Measurements from ENCODE around the gene TAS2R40.
"Not testable (repeated sequence)": the region's sequence is repeated elsewhere in the genome, so short reads cannot be mapped to it uniquely, and the experiment has no call there.

Gene TAS2R40

DNA sequence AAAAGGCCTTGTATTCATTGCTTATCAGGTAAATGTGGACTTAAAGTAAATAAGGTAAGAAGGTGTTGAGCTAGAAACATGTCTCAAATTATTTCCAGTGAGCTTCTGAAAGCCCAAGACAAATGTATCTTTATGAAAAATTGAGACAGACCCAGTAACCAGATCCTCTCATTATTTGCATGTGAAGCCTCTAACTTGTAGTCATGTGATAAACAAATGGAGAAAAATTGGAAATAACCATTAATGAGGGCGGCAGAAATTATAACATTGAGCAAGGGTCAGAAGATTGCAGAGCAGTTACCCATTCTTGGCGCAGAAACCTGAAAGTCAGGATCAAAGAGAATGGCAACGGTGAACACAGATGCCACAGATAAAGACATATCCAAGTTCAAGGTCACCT, at the start of gene TAS2R40:
TAS2R40 (plus strand) TSS at position 301 of the 400 bp plus-strand sequence; CDS start at position 343, 42 bp downstream.
- DNase-seq (ENCODE audit: low spot score in 2 of 2) (no peak), ATAC-seq (replicated peaks; ENCODE audit: extremely low read depth, poor library complexity, severe bottlenecking) (no peak)
- Mint-ChIP-seq H3K36me3 (ENCODE audit: insufficient read depth) (no peaks in the 10 kb centered on the region), H3K27me3 (peaks cover 57% of the 10 kb centered on the region), H3K4me3 (no peak within 1 kb of the TSS), H3K4me1 (no peaks in the 10 kb centered on the region), H3K27ac (ENCODE audit: low read depth) (no peak within 1 kb of the TSS), H3K9me3 (no peaks in the 10 kb centered on the region)

DNA sequence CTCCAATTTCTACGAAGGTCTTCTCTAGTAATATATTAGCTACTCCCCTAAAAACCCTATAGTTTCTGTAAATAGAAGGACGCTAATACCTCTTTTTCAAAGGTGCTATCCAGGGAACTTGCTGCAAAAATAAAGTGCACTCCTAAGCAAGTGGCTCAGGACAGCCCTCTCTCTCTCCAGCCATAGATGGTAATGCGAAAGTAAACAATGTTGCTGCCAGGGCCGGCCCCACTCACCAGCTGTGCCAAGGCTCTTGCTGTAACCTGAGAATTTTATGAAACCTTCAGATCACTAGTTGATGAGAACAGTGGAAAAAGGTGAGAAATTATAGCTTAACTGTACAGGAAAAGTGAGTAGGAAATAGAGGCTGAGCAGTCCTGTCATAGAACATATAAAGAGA, 49.5 kb upstream of the TAS2R40 start:
- no peaks in the 10 kb centered on the region for H3K4me1 Mint-ChIP-seq
- H3K27ac Mint-ChIP-seq (ENCODE audit: low read depth), result no peak overlapping the region
- ATAC-seq (replicated peaks; ENCODE audit: extremely low read depth, poor library complexity, severe bottlenecking) (no peak), DNase-seq (ENCODE audit: low spot score in 2 of 2) (no peak)
- H3K9me3 Mint-ChIP-seq, result peaks cover 2% of the 10 kb centered on the region
- H3K4me3 Mint-ChIP-seq, result no peak overlapping the region
- H3K27me3 Mint-ChIP-seq, result peaks cover 69% of the 10 kb centered on the region
- no peaks in the 10 kb centered on the region for H3K36me3 Mint-ChIP-seq (ENCODE audit: insufficient read depth)

DNA sequence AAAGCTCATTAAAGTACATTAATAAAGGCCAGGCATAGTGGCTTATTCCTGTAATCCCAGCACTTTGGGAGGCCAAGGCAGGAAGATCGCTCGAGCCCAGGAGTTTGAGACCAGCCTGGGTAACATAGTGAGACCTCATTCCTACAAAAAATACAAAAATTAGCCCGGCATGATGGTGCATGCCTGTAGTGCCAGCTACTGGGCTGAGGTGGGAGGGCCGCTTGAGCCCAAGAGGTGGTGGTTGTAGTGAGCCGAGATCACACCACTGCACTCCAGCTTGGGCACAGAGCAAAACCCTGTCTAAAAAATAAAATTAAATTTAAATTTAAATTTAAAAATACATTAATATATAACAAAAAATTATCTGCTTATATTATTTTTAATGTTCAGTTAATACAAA, 45.7 kb upstream of the TAS2R40 start:
- no peak overlapping the region for H3K27ac Mint-ChIP-seq (ENCODE audit: low read depth)
- H3K4me1 Mint-ChIP-seq, result no peaks in the 10 kb centered on the region
- no peak for DNase-seq (ENCODE audit: low spot score in 2 of 2)
- no peak for ATAC-seq (replicated peaks; ENCODE audit: extremely low read depth, poor library complexity, severe bottlenecking)
- H3K9me3 Mint-ChIP-seq, result peaks cover 13% of the 10 kb centered on the region
- H3K27me3 Mint-ChIP-seq, result peaks cover 59% of the 10 kb centered on the region
- H3K36me3 Mint-ChIP-seq (ENCODE audit: insufficient read depth), result no peaks in the 10 kb centered on the region
- no peak overlapping the region for H3K4me3 Mint-ChIP-seq

DNA sequence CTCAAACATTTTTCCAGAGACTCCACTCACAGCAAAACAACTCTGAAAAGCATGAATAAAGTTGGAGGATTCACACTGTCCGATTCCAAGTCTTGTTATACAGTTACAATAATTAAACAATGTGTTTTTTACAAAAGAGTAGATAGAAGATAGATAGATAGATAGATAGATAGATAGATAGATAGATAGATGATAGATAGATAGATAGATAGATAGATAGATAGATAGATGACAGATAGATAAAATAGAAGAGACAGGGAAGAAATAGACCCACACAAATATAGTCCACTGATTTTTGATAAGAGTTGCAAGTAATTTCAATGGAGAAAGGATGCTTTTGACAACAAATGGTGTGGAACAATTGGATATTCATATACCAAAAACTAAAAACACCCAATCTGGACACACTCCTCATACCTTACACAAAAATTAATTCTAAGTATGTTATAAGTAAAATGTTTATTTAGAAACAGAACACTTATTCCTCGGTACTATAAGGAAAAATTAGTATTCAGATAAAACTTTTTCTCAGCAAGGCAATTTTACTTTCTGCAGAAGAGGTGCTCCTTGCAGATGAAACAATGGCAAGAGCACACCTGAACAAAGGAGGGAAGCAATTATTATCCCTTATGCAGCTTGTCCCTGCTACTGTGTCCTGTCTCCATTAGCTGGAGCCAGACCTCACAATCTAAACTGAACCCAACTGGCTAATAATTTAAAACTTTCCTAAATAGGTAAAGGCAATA, 44.3 kb upstream of the TAS2R40 start:
- no peak for DNase-seq (ENCODE audit: low spot score in 2 of 2)
- no peak for ATAC-seq (replicated peaks; ENCODE audit: extremely low read depth, poor library complexity, severe bottlenecking)
- H3K27me3 Mint-ChIP-seq, result peaks cover 54% of the 10 kb centered on the region
- peaks cover 13% of the 10 kb centered on the region for H3K9me3 Mint-ChIP-seq
- no peaks in the 10 kb centered on the region for H3K4me1 Mint-ChIP-seq
- H3K27ac Mint-ChIP-seq (ENCODE audit: low read depth), result no peak overlapping the region
- H3K4me3 Mint-ChIP-seq, result no peak overlapping the region
- no peaks in the 10 kb centered on the region for H3K36me3 Mint-ChIP-seq (ENCODE audit: insufficient read depth)

DNA sequence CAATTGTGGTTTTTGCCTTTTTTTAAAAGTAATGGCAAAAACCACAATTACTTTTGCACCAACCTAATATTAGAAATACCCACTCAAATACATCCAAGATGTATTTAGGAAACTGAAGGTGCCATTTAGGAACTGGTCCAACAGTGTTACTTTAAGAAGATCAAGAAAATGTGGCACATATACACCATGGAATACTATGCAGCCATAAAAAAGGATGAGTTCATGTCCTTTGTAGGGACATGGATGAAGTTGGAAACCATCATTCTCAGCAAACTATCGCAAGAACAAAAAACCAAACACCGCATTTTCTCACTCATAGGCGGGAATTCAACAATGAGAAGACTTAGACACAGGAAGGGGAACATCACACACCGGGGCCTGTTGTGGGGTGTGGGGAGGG, 41.1 kb upstream of the TAS2R40 start:
- not testable (repeated sequence) for ATAC-seq (replicated peaks; ENCODE audit: extremely low read depth, poor library complexity, severe bottlenecking); H3K4me3 Mint-ChIP-seq; H3K4me1 Mint-ChIP-seq; DNase-seq (ENCODE audit: low spot score in 2 of 2); H3K36me3 Mint-ChIP-seq (ENCODE audit: insufficient read depth); H3K27ac Mint-ChIP-seq (ENCODE audit: low read depth)
- Mint-ChIP-seq H3K27me3 (peaks cover 59% of the 10 kb centered on the region), H3K9me3 (peaks cover 13% of the 10 kb centered on the region)

DNA sequence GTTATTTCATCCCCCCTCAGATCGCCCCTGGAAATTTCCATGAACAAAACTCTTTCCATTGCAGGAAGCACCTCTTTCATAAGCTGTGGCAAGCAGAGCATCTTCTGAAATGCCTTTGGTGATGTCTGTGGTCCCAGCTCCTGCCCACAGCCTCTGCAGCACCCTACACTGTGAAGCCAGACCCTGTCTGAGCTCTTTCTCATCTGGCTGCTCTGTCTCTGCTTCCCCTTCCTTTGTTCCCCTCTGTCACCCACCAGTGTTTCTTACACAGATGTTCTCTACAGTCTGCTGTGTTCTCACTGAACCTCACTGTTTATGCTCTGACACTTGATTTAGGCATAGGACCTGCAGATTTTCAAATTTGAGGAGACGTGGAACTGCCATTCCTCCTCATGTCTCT, 40.5 kb upstream of the TAS2R40 start:
- Mint-ChIP-seq H3K36me3 (ENCODE audit: insufficient read depth) (no peaks in the 10 kb centered on the region), H3K9me3 (peaks cover 13% of the 10 kb centered on the region), H3K27ac (ENCODE audit: low read depth) (no peak overlapping the region), H3K4me1 (no peaks in the 10 kb centered on the region), H3K4me3 (no peak overlapping the region), H3K27me3 (peaks cover 65% of the 10 kb centered on the region)
- no peak for DNase-seq (ENCODE audit: low spot score in 2 of 2)
- ATAC-seq (replicated peaks; ENCODE audit: extremely low read depth, poor library complexity, severe bottlenecking), result peak; percentile 28

DNA sequence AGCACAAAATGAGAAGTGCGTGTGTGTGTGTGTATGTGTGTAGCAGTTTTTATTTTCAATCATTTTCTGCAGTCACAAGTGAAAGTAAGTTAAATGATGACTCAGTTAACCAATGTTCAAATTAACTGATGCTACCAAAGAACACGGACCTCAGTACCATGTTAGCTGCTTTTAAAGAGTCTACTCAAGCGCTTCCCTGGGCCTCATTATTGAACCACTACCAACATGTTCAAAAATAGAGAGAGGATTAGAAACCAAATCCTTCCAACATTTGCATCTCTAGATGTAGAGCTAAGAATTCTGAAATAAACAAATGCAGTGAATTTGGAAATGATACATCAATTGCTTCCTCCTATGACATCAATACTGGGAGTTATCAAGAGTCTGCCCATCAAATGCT, 38.8 kb upstream of the TAS2R40 start, which contains the start of gene TAS2R39:
TAS2R39 (plus strand) TSS at position 396 of the 400 bp plus-strand sequence; CDS start at position 396, 0 bp downstream.
- Mint-ChIP-seq H3K36me3 (ENCODE audit: insufficient read depth) (no peaks in the 10 kb centered on the region), H3K27me3 (peaks cover 73% of the 10 kb centered on the region), H3K27ac (ENCODE audit: low read depth) (no peak within 1 kb of the TSS), H3K4me3 (no peak within 1 kb of the TSS), H3K9me3 (peaks cover 4% of the 10 kb centered on the region), H3K4me1 (no peaks in the 10 kb centered on the region)
- ATAC-seq (replicated peaks; ENCODE audit: extremely low read depth, poor library complexity, severe bottlenecking) (no peak), DNase-seq (ENCODE audit: low spot score in 2 of 2) (no peak)

DNA sequence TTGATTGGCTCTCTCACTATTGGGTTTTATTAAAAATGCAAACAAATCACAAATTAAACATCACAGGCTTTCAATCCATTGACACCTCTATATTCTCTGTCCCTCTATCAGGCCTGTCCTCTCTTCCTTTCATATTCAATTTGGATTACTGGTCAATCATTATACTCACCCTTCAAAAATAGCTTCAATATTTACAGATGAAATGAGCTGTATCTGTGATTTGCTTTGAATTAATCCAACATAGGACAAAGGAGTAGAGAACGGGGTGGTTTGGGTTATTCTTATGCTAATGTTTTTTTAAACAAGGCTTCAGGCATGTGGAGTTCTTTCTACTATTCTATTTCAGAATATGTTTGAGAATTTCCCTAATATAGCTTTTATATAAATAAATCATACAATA, 36.3 kb upstream of the TAS2R40 start:
- ATAC-seq (replicated peaks; ENCODE audit: extremely low read depth, poor library complexity, severe bottlenecking), result no peak
- H3K4me3 Mint-ChIP-seq, result no peak overlapping the region
- H3K36me3 Mint-ChIP-seq (ENCODE audit: insufficient read depth), result no peaks in the 10 kb centered on the region
- H3K4me1 Mint-ChIP-seq, result no peaks in the 10 kb centered on the region
- peaks cover 51% of the 10 kb centered on the region for H3K27me3 Mint-ChIP-seq
- no peak for DNase-seq (ENCODE audit: low spot score in 2 of 2)
- H3K9me3 Mint-ChIP-seq, result no peaks in the 10 kb centered on the region
- no peak overlapping the region for H3K27ac Mint-ChIP-seq (ENCODE audit: low read depth)

DNA sequence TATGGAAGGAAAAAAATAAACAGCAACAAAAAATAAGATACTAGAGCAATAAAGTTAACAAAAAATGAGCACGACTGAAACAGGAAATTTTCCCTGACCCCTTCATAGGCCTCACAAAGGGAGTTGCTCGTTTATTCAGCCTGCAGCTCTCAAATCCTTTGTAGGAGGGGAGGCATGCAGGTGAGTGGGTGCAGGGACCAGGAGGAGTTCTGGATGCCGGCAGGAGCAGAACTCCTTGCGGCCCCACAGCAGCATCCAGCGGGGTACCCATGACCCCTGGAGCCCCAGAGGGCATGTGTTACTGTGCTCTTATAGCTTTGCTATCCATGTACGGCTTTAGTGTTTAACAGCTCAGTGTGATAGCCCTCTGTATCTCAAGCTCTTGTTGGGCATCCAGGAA, 32.8 kb upstream of the TAS2R40 start:
- H3K9me3 Mint-ChIP-seq, result no peaks in the 10 kb centered on the region
- H3K27me3 Mint-ChIP-seq, result peaks cover 32% of the 10 kb centered on the region

DNA sequence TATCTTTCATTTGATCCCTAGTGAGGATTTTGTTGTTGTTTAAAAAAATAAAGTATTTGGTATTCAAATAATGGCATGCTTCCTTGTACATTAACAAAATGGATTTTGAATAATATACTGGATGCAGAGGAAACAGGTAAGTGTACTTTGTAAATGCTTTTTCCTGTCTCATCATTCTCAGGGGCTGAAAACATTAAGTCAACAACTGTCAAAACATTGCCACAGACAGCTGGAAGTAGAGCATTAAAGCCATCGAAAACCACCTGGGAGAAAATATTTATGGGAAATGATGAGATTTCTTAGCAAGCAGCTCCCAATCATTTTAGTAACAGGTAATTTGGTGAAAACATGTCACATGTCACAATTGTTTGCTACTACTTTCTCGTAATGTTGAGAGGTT, 28.0 kb upstream of the TAS2R40 start:
- H3K27me3 Mint-ChIP-seq, result peaks cover 31% of the 10 kb centered on the region
- H3K9me3 Mint-ChIP-seq, result no peaks in the 10 kb centered on the region
- H3K36me3 Mint-ChIP-seq (ENCODE audit: insufficient read depth), result no peaks in the 10 kb centered on the region
- H3K4me3 Mint-ChIP-seq, result no peak overlapping the region
- no peak for DNase-seq (ENCODE audit: low spot score in 2 of 2)
- no peak overlapping the region for H3K27ac Mint-ChIP-seq (ENCODE audit: low read depth)
- no peak for ATAC-seq (replicated peaks; ENCODE audit: extremely low read depth, poor library complexity, severe bottlenecking)
- H3K4me1 Mint-ChIP-seq, result no peaks in the 10 kb centered on the region

More for the DNA sequence above, 32.8 kb upstream of the TAS2R40 start:
- H3K27ac Mint-ChIP-seq (ENCODE audit: low read depth), result no peak overlapping the region
- no peaks in the 10 kb centered on the region for H3K4me1 Mint-ChIP-seq
- ATAC-seq (replicated peaks; ENCODE audit: extremely low read depth, poor library complexity, severe bottlenecking) (no peak), DNase-seq (ENCODE audit: low spot score in 2 of 2) (no peak)
- H3K4me3 Mint-ChIP-seq, result no peak overlapping the region
- H3K36me3 Mint-ChIP-seq (ENCODE audit: insufficient read depth), result no peaks in the 10 kb centered on the region

DNA sequence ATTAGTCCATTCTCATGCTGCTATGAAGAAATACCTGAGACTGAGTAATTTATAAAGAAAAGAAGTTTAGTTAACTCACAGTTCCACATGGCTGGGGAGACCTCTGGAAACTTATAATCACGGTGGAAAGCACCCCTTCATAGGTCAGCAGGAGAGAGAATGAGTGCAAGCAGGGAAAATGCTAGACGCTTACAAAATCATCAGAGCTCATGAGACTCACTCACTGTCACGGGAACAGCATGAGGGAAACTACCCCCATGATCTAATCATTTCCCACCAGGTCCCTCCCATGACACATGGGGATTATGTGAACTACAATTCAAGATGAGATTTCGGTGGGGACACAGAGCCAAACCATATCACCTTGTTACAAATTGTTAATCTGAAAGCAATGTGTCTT, 22.8 kb upstream of the TAS2R40 start:
- H3K4me3 Mint-ChIP-seq, result no peak overlapping the region
- H3K36me3 Mint-ChIP-seq (ENCODE audit: insufficient read depth), result no peaks in the 10 kb centered on the region
- no peak for ATAC-seq (replicated peaks; ENCODE audit: extremely low read depth, poor library complexity, severe bottlenecking)
- no peak for DNase-seq (ENCODE audit: low spot score in 2 of 2)
- H3K4me1 Mint-ChIP-seq, result no peaks in the 10 kb centered on the region
- no peaks in the 10 kb centered on the region for H3K9me3 Mint-ChIP-seq
- H3K27me3 Mint-ChIP-seq, result peaks cover 77% of the 10 kb centered on the region
- H3K27ac Mint-ChIP-seq (ENCODE audit: low read depth), result no peak overlapping the region

DNA sequence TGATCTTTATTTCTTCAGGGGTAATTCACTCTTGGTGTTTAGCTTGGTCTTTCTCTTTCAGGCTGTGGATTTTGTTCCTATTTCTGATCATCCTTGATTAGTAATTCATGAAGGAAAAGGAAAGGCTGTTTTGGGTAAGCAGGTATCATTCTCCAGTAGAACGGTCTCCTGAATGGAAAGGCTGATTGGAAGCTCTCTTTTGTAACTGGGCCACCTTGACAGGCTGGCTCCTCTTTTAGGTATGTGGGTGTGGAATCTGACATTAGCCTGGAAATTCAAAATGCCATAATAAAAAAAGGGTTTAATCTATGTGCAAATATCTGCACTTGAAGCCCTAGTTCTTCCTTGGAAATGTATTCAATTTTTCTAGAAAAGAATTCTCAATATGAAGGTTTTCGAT, 19.7 kb upstream of the TAS2R40 start:
- ATAC-seq (replicated peaks; ENCODE audit: extremely low read depth, poor library complexity, severe bottlenecking) (no peak), DNase-seq (ENCODE audit: low spot score in 2 of 2) (no peak)
- Mint-ChIP-seq H3K27ac (ENCODE audit: low read depth) (no peak overlapping the region), H3K27me3 (peaks cover 64% of the 10 kb centered on the region), H3K9me3 (no peaks in the 10 kb centered on the region), H3K4me3 (no peak overlapping the region), H3K36me3 (ENCODE audit: insufficient read depth) (no peaks in the 10 kb centered on the region), H3K4me1 (peaks cover 12% of the 10 kb centered on the region)

DNA sequence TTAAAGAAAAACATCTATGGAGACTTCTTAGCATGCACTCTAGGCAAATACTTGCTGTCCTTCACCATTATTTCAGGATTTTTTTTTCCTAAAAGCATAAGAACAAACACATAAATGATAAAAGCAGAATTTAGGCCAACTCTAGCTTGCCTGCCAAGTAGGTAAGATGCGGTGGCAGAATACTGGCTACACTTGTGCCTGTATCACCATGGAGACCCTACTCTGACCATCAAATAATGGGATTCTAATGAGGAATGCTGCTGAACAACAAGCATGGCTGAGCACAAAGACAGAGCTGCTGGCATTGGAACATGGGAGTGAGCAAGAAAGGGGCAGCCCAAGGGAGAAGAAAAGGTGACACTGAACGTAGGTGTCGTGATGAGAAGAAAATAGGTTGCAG, 18.5 kb upstream of the TAS2R40 start:
- Mint-ChIP-seq H3K4me3 (no peak overlapping the region), H3K27me3 (peaks cover 51% of the 10 kb centered on the region), H3K27ac (ENCODE audit: low read depth) (no peak overlapping the region), H3K36me3 (ENCODE audit: insufficient read depth) (no peaks in the 10 kb centered on the region), H3K9me3 (no peaks in the 10 kb centered on the region), H3K4me1 (peaks cover 12% of the 10 kb centered on the region)
- no peak for ATAC-seq (replicated peaks; ENCODE audit: extremely low read depth, poor library complexity, severe bottlenecking)
- DNase-seq (ENCODE audit: low spot score in 2 of 2), result no peak

Data from central memory CD8-positive, alpha-beta T cell (primary cell).